ENCODE measurements around the gene ITPR3.

- TF ChIP-seq RAD21 (IDR thresholded peaks at IDR 0.05; ENCODE audit: low read depth) (no peak), EZH2 (IDR thresholded peaks at IDR 0.05) (no peak), ZFX (IDR thresholded peaks at IDR 0.05) (no peak; the same call in 1 of the 2 replicates), CTCF (IDR thresholded peaks at IDR 0.05 in 2 of 3, conservative IDR thresholded peaks at IDR 0.05 in 1 of 3; ENCODE audit: borderline replicate concordance in 1 of 3, insufficient read depth in 1 of 3, low read depth in 2 of 3, low read length in 2 of 3) (no peak), POLR2A (IDR thresholded peaks at IDR 0.05; ENCODE audit: borderline replicate concordance, extremely low read depth, insufficient read depth, insufficient read length) (no peak), EZH2phosphoT487 (IDR thresholded peaks at IDR 0.05; ENCODE audit: borderline replicate concordance) (no peak)
These were observed 728 bp downstream of the ITPR3 start for GRCh38 chr6:33621711-33622388.
